ENCODE measurements around the gene DHRSX.
"Not testable (repeated sequence)": the region's sequence is repeated elsewhere in the genome, so short reads cannot be mapped to it uniquely, and the experiment has no call there.

Gene DHRSX

DNA sequence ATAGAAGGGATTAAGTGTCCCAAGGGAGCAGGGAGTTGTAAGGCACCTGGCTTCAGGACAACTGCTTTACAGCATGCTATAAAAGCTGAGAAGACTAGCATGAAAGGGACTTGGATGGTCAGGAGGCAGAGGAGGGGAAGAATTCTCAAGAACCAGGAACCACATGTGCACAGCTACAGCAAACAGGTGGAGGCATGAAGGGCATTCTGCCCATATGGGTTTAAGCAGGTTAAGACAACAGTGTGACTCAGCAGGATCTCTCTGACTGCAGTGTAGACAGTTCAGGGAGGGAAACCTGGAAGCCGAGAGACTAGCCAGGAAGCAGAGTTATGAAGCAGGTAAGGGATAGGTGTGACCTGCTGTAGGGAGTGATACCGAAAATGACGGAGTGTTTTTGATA is 117.0 kb downstream of the DHRSX start:
- H3K27ac ChIP-seq (ENCODE audit: low read length): no peak overlapping the region
- DNase-seq (ENCODE audit: low read depth, low spot score): no peak
- no peaks in the 10 kb centered on the region for H3K36me3 ChIP-seq (ENCODE audit: control insufficient read depth, insufficient read depth, low read length)
- H3K27me3 ChIP-seq (ENCODE audit: control insufficient read depth, insufficient read depth, low read length): no peaks in the 10 kb centered on the region
- no peaks in the 10 kb centered on the region for H3K9me3 ChIP-seq (ENCODE audit: control insufficient read depth, insufficient read depth, low read length)
- no peaks in the 10 kb centered on the region for H3K4me1 ChIP-seq (ENCODE audit: control insufficient read depth, insufficient read depth, low read length)
- no CpG with 5 or more reads among the region's 3 CpGs for WGBS (ENCODE audit: insufficient coverage, insufficient read length)
- no peak overlapping the region for H3K4me3 ChIP-seq (ENCODE audit: low read length)

DNA sequence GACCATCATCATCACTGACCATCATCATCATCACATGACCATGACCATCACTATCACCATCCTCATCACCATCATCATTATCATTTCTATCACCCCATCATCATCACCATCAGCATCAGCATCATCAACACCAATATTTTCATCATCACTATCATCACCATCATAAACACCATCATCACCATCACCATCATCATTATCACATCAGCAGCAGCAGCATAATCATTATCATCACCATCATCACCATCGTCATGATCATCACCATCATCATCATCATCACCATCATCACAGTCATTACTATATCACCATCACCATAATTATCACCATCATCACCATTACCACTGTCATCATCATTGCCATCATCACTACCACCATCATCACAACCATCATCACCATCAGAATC is 117.6 kb downstream of the DHRSX start:
- Histone ChIP-seq H3K36me3 (ENCODE audit: control insufficient read depth, insufficient read depth, low read length) (no peaks in the 10 kb centered on the region), H3K27ac (ENCODE audit: low read length) (no peak overlapping the region), H3K4me3 (ENCODE audit: low read length) (no peak overlapping the region), H3K9me3 (ENCODE audit: control insufficient read depth, insufficient read depth, low read length) (no peaks in the 10 kb centered on the region), H3K27me3 (ENCODE audit: control insufficient read depth, insufficient read depth, low read length) (no peaks in the 10 kb centered on the region), H3K4me1 (ENCODE audit: control insufficient read depth, insufficient read depth, low read length) (no peaks in the 10 kb centered on the region)
- no CpG with 5 or more reads among the region's 1 CpG for WGBS (ENCODE audit: insufficient coverage, insufficient read length)
- DNase-seq (ENCODE audit: low read depth, low spot score): no peak

DNA sequence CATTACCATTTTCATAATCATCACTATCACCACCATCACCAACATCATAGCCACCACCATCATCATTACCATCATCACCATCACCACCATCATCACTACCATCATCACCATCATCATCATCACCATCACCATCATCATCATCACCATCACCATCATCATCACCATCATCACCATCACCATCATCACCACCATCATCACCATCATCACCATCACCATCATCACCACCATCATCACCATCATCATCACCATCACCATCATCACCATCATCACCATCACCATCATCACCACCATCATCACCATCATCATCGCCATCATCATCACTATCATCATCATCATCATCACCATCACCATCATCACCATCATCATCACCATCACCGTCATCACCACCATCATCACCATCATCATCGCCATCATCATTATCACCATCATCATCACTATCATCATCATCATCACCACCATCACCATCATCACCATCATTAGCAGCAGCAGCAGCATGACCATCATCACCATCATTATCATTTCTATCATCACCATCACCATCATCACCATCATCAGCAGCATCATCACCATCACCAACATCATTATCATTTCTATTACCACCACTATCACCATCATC is 118.2 kb downstream of the DHRSX start:
- H3K4me3 ChIP-seq (ENCODE audit: low read length); H3K27me3 ChIP-seq (ENCODE audit: control insufficient read depth, insufficient read depth, low read length); DNase-seq (ENCODE audit: low read depth, low spot score); H3K27ac ChIP-seq (ENCODE audit: low read length); H3K36me3 ChIP-seq (ENCODE audit: control insufficient read depth, insufficient read depth, low read length); H3K4me1 ChIP-seq (ENCODE audit: control insufficient read depth, insufficient read depth, low read length); H3K9me3 ChIP-seq (ENCODE audit: control insufficient read depth, insufficient read depth, low read length): not testable (repeated sequence)
- WGBS (ENCODE audit: insufficient coverage, insufficient read length): no CpG with 5 or more reads among the region's 3 CpGs

DNA sequence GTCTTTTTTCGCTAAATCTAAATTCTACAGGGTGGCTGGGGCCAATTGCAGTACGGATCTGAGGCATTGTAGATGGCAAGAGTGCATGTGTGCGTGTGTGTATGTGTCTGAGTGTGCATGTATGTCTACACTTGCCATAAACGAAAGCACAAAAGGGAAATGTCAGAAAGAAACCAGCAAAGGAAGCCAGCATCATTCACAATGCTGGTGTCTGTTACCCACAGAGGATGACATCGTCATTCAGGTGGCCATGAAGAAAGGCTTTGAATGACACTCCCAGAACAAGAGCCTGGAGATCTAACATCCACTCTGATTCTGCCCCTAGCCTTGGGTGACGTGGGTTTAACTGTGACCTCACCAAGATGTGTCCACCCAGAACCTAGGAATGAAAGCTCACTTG is 124.6 kb downstream of the DHRSX start:
- no peak overlapping the region for H3K27ac ChIP-seq (ENCODE audit: low read length)
- H3K4me3 ChIP-seq (ENCODE audit: low read length): no peak overlapping the region
- no peaks in the 10 kb centered on the region for H3K27me3 ChIP-seq (ENCODE audit: control insufficient read depth, insufficient read depth, low read length)
- peaks cover 2% of the 10 kb centered on the region; the same call in 1 of the 2 replicates for H3K9me3 ChIP-seq (ENCODE audit: control insufficient read depth, insufficient read depth, low read length)
- WGBS (ENCODE audit: insufficient coverage, insufficient read length): no CpG with 5 or more reads among the region's 6 CpGs
- H3K4me1 ChIP-seq (ENCODE audit: control insufficient read depth, insufficient read depth, low read length): no peaks in the 10 kb centered on the region
- H3K36me3 ChIP-seq (ENCODE audit: control insufficient read depth, insufficient read depth, low read length): no peaks in the 10 kb centered on the region
- DNase-seq (ENCODE audit: low read depth, low spot score): no peak

DNA sequence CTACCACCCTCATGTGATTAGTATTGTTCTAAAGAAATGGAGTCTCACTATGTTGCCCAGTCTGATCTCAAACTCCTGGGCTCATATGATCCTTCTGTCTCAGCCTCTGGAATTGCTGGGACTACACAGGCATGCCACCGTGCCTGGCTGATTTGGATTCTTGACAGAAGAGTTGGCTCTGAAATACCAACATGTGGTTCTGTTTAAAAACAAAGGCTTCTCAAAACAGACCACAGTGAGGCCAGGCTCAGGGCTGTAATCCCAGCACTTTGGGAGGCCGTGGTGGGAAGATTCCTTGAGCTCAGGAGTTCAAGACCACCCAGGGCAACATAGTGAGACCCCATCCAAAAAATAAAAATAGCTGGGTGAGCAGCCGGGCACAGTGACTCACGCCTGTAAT is 126.7 kb downstream of the DHRSX start:
- no peaks in the 10 kb centered on the region for H3K4me1 ChIP-seq (ENCODE audit: control insufficient read depth, insufficient read depth, low read length)
- H3K27me3 ChIP-seq (ENCODE audit: control insufficient read depth, insufficient read depth, low read length): no peaks in the 10 kb centered on the region
- no peak overlapping the region for H3K27ac ChIP-seq (ENCODE audit: low read length)
- no peaks in the 10 kb centered on the region for H3K36me3 ChIP-seq (ENCODE audit: control insufficient read depth, insufficient read depth, low read length)
- no peak for DNase-seq (ENCODE audit: low read depth, low spot score)
- H3K9me3 ChIP-seq (ENCODE audit: control insufficient read depth, insufficient read depth, low read length): peaks cover 2% of the 10 kb centered on the region; the same call in 1 of the 2 replicates
- H3K4me3 ChIP-seq (ENCODE audit: low read length): no peak overlapping the region
- no CpG with 5 or more reads among the region's 4 CpGs for WGBS (ENCODE audit: insufficient coverage, insufficient read length)

DNA sequence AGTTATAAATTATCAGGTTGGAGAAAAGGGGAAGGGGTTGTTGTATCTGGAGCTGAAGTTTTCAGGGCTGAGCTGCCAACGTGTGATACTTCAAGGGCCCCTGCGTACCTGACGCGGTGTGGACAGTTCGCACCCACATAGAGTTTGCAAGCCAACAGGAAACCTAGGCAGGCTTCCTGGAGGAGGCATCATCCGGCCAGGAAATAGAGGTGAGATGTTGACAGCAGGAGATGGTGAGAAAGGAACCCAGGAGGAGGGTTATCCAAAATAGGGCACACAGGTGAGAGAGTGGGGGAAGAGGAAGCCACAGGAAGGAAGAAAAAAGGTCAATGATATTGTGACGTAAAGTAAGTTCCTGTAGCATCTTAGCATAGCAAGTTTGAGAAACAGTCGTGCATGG is 127.2 kb downstream of the DHRSX start:
- Histone ChIP-seq H3K9me3 (ENCODE audit: control insufficient read depth, insufficient read depth, low read length) (peaks cover 2% of the 10 kb centered on the region; the same call in 1 of the 2 replicates), H3K27me3 (ENCODE audit: control insufficient read depth, insufficient read depth, low read length) (no peaks in the 10 kb centered on the region), H3K4me3 (ENCODE audit: low read length) (no peak overlapping the region), H3K36me3 (ENCODE audit: control insufficient read depth, insufficient read depth, low read length) (no peaks in the 10 kb centered on the region), H3K4me1 (ENCODE audit: control insufficient read depth, insufficient read depth, low read length) (no peaks in the 10 kb centered on the region), H3K27ac (ENCODE audit: low read length) (no peak overlapping the region)
- no CpG with 5 or more reads among the region's 8 CpGs for WGBS (ENCODE audit: insufficient coverage, insufficient read length)
- no peak for DNase-seq (ENCODE audit: low read depth, low spot score)

DNA sequence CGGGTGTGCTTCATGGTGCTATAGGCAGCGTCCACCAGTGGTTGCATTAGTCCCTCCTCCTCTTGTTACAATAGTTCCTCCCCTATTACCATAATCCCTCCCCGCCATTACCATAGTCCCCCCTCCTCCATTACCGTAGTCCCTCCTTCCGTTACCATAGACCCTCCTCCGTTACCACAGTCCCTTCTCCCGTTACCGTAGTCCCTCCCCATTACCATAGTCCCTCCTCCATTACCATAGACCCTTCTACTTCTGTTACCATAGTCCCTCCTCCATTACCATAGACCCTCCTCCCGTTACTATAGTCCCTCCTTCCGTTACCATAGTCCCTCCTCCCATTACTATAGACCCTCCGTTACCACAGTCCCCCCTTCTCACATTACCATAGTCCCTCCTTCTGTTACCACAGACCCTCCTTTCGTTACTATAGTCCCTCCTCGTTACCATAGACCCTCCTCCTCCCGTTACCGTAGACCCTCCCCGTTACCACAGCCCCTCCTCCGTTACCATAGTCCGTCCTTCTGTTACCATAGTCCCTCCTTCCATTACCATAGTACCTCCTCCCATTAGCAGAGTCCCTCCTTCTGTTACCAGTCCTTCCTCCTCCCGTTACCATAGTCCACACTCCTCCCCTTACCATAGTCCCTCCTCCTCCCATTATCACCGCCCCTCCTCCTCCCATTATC is 129.6 kb downstream of the DHRSX start:
- WGBS (ENCODE audit: insufficient coverage, insufficient read length): no CpG with 5 or more reads among the region's 20 CpGs
- Histone ChIP-seq H3K9me3 (ENCODE audit: control insufficient read depth, insufficient read depth, low read length) (no peaks in the 10 kb centered on the region), H3K27ac (ENCODE audit: low read length) (no peak overlapping the region), H3K27me3 (ENCODE audit: control insufficient read depth, insufficient read depth, low read length) (no peaks in the 10 kb centered on the region), H3K4me3 (ENCODE audit: low read length) (no peak overlapping the region), H3K4me1 (ENCODE audit: control insufficient read depth, insufficient read depth, low read length) (no peaks in the 10 kb centered on the region), H3K36me3 (ENCODE audit: control insufficient read depth, insufficient read depth, low read length) (no peaks in the 10 kb centered on the region)
- peak; percentile 43 for DNase-seq (ENCODE audit: low read depth, low spot score)

DNA sequence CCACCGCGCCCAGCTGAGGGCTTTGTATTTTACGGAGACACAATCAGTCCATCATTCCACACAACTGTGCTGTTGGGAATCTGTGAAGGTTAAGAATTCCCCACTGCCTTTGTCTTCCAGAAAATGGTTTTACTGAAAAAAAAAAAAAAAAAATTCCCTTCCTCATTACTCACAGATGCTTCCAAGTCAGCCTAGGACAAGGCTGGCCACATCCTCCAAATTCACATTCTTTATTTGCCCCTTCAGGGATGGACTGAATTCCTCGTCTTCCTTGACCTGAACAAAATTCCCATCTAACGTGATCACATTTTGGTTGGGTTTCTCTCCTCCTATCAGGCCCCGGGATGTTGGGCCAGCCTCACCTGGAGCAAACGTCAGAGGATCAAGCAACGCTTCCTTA is 130.3 kb downstream of the DHRSX start:
- DNase-seq (ENCODE audit: low read depth, low spot score): no peak
- Histone ChIP-seq H3K9me3 (ENCODE audit: control insufficient read depth, insufficient read depth, low read length) (no peaks in the 10 kb centered on the region), H3K36me3 (ENCODE audit: control insufficient read depth, insufficient read depth, low read length) (no peaks in the 10 kb centered on the region), H3K4me1 (ENCODE audit: control insufficient read depth, insufficient read depth, low read length) (no peaks in the 10 kb centered on the region), H3K27ac (ENCODE audit: low read length) (no peak overlapping the region), H3K4me3 (ENCODE audit: low read length) (no peak overlapping the region), H3K27me3 (ENCODE audit: control insufficient read depth, insufficient read depth, low read length) (no peaks in the 10 kb centered on the region)
- no CpG with 5 or more reads among the region's 8 CpGs for WGBS (ENCODE audit: insufficient coverage, insufficient read length)

DNA sequence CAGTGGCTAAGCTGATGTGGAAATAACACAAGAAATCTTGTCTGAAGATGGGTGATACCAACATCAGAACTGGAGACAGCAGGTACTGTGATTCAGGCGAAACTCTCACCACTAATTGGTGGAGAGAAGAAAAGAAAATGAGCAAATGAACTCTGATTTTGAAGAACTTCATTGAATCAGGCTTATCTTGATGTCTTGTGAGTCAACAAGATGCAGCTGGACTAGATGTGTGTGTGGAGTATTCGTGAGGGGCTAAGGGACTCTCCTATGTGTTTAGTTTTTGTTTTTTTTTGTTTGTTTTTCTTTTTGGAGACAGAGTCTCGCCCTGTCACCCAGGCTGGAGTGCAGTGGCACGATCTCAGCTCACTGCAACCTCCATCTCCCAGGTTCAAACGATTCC is 131.6 kb downstream of the DHRSX start:
- WGBS (ENCODE audit: insufficient coverage, insufficient read length): no CpG with 5 or more reads among the region's 5 CpGs
- Histone ChIP-seq H3K9me3 (ENCODE audit: control insufficient read depth, insufficient read depth, low read length) (no peaks in the 10 kb centered on the region), H3K27ac (ENCODE audit: low read length) (no peak overlapping the region), H3K4me3 (ENCODE audit: low read length) (no peak overlapping the region), H3K4me1 (ENCODE audit: control insufficient read depth, insufficient read depth, low read length) (no peaks in the 10 kb centered on the region), H3K27me3 (ENCODE audit: control insufficient read depth, insufficient read depth, low read length) (no peaks in the 10 kb centered on the region), H3K36me3 (ENCODE audit: control insufficient read depth, insufficient read depth, low read length) (no peaks in the 10 kb centered on the region)
- no peak for DNase-seq (ENCODE audit: low read depth, low spot score)

DNA sequence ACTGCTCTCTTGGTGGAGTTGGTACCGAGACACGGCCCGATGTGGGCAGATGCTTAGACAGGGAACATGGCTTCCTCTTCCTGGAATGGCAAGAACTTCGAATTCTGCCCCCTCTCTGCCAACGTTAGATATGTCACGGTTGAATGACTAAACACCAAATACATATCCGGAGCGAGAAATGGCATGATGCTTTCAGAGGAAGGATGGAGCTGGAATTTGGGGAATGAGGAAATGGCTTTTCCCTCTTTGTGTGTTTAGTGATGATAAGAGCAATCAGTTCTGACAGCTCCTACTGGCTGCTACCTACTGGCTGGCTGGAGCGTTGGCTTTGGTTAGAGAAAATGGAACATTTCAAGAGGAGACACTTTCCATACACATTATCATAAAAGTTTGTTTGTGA is 140.0 kb downstream of the DHRSX start:
- no CpG with 5 or more reads among the region's 9 CpGs for WGBS (ENCODE audit: insufficient coverage, insufficient read length)
- H3K27me3 ChIP-seq (ENCODE audit: control insufficient read depth, insufficient read depth, low read length): no peaks in the 10 kb centered on the region
- H3K27ac ChIP-seq (ENCODE audit: low read length): no peak overlapping the region
- H3K4me1 ChIP-seq (ENCODE audit: control insufficient read depth, insufficient read depth, low read length): no peaks in the 10 kb centered on the region
- no peak for DNase-seq (ENCODE audit: low read depth, low spot score)
- no peak overlapping the region for H3K4me3 ChIP-seq (ENCODE audit: low read length)
- no peaks in the 10 kb centered on the region for H3K9me3 ChIP-seq (ENCODE audit: control insufficient read depth, insufficient read depth, low read length)
- H3K36me3 ChIP-seq (ENCODE audit: control insufficient read depth, insufficient read depth, low read length): no peaks in the 10 kb centered on the region

DNA sequence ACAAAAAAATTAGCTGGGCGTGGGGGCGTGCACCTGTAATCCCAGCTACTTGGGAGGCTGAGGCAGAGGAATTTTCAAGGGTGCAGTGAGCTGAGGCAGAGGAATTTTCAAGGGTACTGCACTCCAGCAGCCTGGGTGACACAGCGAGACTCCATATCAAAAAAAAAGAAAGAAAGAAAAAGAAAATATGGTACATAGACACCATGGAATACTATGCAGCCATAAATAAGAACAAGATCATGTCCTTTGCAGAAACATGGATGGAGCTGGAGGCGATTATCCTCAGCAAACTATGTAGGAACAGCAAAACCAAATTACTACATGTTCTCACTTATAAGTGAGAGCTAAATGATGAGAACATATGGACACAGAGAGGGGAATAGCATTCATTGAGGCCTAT is 141.3 kb downstream of the DHRSX start:
- not testable (repeated sequence) for DNase-seq (ENCODE audit: low read depth, low spot score); H3K36me3 ChIP-seq (ENCODE audit: control insufficient read depth, insufficient read depth, low read length); H3K27ac ChIP-seq (ENCODE audit: low read length); H3K4me1 ChIP-seq (ENCODE audit: control insufficient read depth, insufficient read depth, low read length); H3K4me3 ChIP-seq (ENCODE audit: low read length); H3K27me3 ChIP-seq (ENCODE audit: control insufficient read depth, insufficient read depth, low read length); H3K9me3 ChIP-seq (ENCODE audit: control insufficient read depth, insufficient read depth, low read length)
- WGBS (ENCODE audit: insufficient coverage, insufficient read length): no CpG with 5 or more reads among the region's 4 CpGs

Measured in iPS DF 6.9 (cell line).